NCI-H2227 (cell line): ENCODE measurements around the gene SEMA5A.

ENCODE experiments used
- DNase-seq: peaks from one replicate; lab custom pipeline; 2025; ENCODE audit not compliant: unreplicated experiment; lab: John Stamatoyannopoulos, UW

Gene SEMA5A

GRCh38 chr5:9483243-9483642 is 62.6 kb downstream of the SEMA5A start:
- DNase-seq: no peak

GRCh38 chr5:9482381-9482780 is 63.5 kb downstream of the SEMA5A start:
- DNase-seq: no peak

GRCh38 chr5:9480499-9480898 is 65.4 kb downstream of the SEMA5A start:
- DNase-seq: no peak

GRCh38 chr5:9479990-9480389 is 65.9 kb downstream of the SEMA5A start:
- DNase-seq: no peak

- no peak for DNase-seq
These were observed 66.5 kb downstream of the SEMA5A start for GRCh38 chr5:9479361-9479760.

- no peak for DNase-seq
These were observed 68.3 kb downstream of the SEMA5A start for GRCh38 chr5:9477537-9477936.

- no peak for DNase-seq
These were observed 71.5 kb downstream of the SEMA5A start for GRCh38 chr5:9474219-9475002.

GRCh38 chr5:9473624-9474023 is 72.3 kb downstream of the SEMA5A start:
- no peak for DNase-seq

GRCh38 chr5:9470410-9470809 is 75.5 kb downstream of the SEMA5A start:
- DNase-seq: no peak

- peak; percentile 9 for DNase-seq
These were observed 77.9 kb downstream of the SEMA5A start for GRCh38 chr5:9468060-9468388.

- DNase-seq: no peak
These were observed 78.4 kb downstream of the SEMA5A start for GRCh38 chr5:9467199-9468059.

- no peak for DNase-seq
These were observed 79.2 kb downstream of the SEMA5A start for GRCh38 chr5:9466697-9467096.

GRCh38 chr5:9464478-9464877 is 81.4 kb downstream of the SEMA5A start:
- no peak for DNase-seq

- DNase-seq: no peak
These were observed 83.8 kb downstream of the SEMA5A start for GRCh38 chr5:9462109-9462508.

- DNase-seq: no peak
These were observed 84.8 kb downstream of the SEMA5A start for GRCh38 chr5:9460885-9461645.

GRCh38 chr5:9456435-9457042 is 89.3 kb downstream of the SEMA5A start:
- no peak for DNase-seq

- DNase-seq: no peak
These were observed 89.9 kb downstream of the SEMA5A start for GRCh38 chr5:9455826-9456434.

- DNase-seq: no peak
These were observed 91.4 kb downstream of the SEMA5A start for GRCh38 chr5:9454491-9454890.

- no peak for DNase-seq
These were observed 91.8 kb downstream of the SEMA5A start for GRCh38 chr5:9454012-9454481.

GRCh38 chr5:9453480-9454011 is 92.3 kb downstream of the SEMA5A start:
- DNase-seq: no peak
